ENCODE results near the gene MIGA2. TPM values are rescaled to one million over a fixed set of nuclear protein-coding genes. Genes with fewer than 3 reads are reported as not detected.
A peak's percentile ranks its signal among the peaks of the same experiment; 100 is the strongest.
"Not testable (repeated sequence)": the region's sequence is repeated elsewhere in the genome, so short reads cannot be mapped to it uniquely, and the experiment has no call there.

MIGA2 gene
- total RNA-seq, 2 experiments from 2014 or later = 33.8 to 43.1 TPM

DNA sequence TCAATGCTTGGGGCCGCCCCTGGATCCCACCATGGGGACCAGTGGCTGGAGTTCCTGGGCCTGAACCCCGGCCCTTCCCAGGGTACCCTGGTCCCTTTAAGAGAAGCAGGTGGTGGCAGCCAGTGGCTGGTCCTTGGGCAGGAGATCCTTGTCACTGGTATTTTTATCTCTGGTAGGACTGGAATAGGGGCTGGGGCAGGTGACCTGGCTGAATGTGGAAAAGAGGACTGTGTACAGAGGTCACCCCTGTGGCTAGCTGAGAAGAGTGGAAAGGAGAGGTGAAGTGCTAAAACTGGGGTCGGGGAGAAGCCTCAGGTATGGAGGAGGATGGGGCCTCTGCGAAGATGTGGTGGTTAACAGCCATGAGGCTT lies 67.2 kb downstream of the MIGA2 start:
- Mint-ChIP-seq H3K4me3 (no peak overlapping the region), H3K36me3 (ENCODE audit: low read depth) (no peaks in the 10 kb centered on the region), H3K4me1 (peaks cover 2% of the 10 kb centered on the region), H3K27ac (no peak overlapping the region), H3K9me3 (no peaks in the 10 kb centered on the region), H3K27me3 (no peaks in the 10 kb centered on the region)
- no peak for DNase-seq
- ChIA-PET POLR2A (no interaction called here), CTCF (interaction anchor here (1.0 to 1.4 kb wide), 2 partner anchors 12 to 36 kb away, joined by 3 to 5 read pairs; no protein-coding TSS in a partner anchor)

- H3K9me3 Mint-ChIP-seq = no peaks in the 10 kb centered on the region
- POLR2A ChIA-PET = no interaction called here
- peaks cover 7% of the 10 kb centered on the region for H3K4me1 Mint-ChIP-seq
- DNase-seq = no peak
- no peaks in the 10 kb centered on the region for H3K36me3 Mint-ChIP-seq (ENCODE audit: low read depth)
- CTCF ChIA-PET = interaction anchor here (1.4 kb wide), 1 partner anchor 35 kb away, joined by 3 read pairs; no protein-coding TSS in a partner anchor
- no peak overlapping the region for H3K4me3 Mint-ChIP-seq
- H3K27ac Mint-ChIP-seq = no peak overlapping the region
- H3K27me3 Mint-ChIP-seq = no peaks in the 10 kb centered on the region
These were observed 67.6 kb downstream of the MIGA2 start for GRCh38 chr9:129104051-129104450.

DNA sequence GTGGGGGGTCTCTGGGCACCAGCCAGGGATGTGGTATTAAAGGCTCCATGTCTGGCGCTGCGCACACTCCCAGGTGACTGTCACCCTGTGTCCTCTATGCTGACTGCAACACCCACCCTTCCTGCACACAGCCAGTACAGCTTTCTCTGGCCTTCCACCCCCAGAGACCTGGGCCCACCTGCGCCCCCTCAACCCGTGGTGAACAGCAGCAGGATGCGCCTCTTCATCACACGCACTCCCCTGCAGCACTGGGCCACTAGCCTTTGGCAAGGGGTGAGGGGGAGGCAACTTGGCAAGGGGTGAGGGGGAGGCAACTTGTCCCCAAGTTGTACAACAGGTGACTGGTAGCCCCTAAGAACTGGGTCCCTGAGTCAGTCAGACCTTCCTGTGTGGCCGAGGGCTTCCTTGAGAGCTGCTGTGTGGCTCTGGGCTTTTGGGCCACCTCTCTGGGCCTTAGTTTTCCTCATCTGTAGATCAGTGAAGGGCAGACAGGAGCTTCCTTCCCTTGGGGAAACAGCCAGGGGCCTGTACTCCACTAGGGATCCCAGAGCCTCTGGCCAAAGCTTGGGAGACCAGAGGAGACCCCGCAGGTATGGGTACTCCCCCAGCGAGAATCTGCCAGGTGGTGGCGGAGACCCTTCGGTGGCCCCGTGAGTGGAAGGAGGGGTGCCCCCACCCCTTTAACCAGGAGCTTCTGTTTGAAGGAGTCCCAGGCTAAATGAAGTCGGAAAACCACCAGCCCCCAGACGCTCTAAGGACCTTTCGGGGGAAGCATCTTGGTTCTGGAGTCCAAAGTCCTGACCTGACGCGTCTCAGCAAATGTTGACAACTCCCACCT lies 69.7 kb downstream of the MIGA2 start:
- H3K4me1 Mint-ChIP-seq = peaks cover 13% of the 10 kb centered on the region
- no peak overlapping the region for H3K27ac Mint-ChIP-seq
- H3K9me3 Mint-ChIP-seq = no peaks in the 10 kb centered on the region
- ChIA-PET POLR2A (interaction anchor here (0.5 kb wide), 1 partner anchor 520 kb away, joined by 3 read pairs; the partner anchor contains the start of gene NTMT1), CTCF (interaction anchor here (0.7 kb wide), 1 partner anchor 25 kb away, joined by 3 read pairs; the partner anchor contains the start of gene DOLPP1)
- no peak for DNase-seq
- no peak overlapping the region for H3K4me3 Mint-ChIP-seq
- H3K36me3 Mint-ChIP-seq (ENCODE audit: low read depth) = no peaks in the 10 kb centered on the region
- no peaks in the 10 kb centered on the region for H3K27me3 Mint-ChIP-seq

GRCh38 chr9:129107651-129108050 lies 71.2 kb downstream of the MIGA2 start:
- ChIA-PET POLR2A (no interaction called here), CTCF (interaction anchor here (0.9 to 1.4 kb wide), 3 partner anchors 12 to 31 kb away, joined by 3 to 4 read pairs (median 3); no protein-coding TSS in a partner anchor)
- Mint-ChIP-seq H3K4me1 (peaks cover 20% of the 10 kb centered on the region), H3K9me3 (no peaks in the 10 kb centered on the region), H3K4me3 (no peak overlapping the region), H3K36me3 (ENCODE audit: low read depth) (no peaks in the 10 kb centered on the region), H3K27me3 (no peaks in the 10 kb centered on the region), H3K27ac (peak overlapping the region; percentile 12)
- DNase-seq = no peak

GRCh38 chr9:129108083-129108804 lies 71.8 kb downstream of the MIGA2 start:
- CTCF ChIA-PET = interaction anchor here (1.0 to 1.4 kb wide), 3 partner anchors 13 to 24 kb away, joined by 3 to 4 read pairs (median 3); no protein-coding TSS in a partner anchor
- DNase-seq = no peak
- H3K27me3 Mint-ChIP-seq = no peaks in the 10 kb centered on the region
- POLR2A ChIA-PET = no interaction called here
- H3K9me3 Mint-ChIP-seq = no peaks in the 10 kb centered on the region
- H3K4me1 Mint-ChIP-seq = peaks cover 23% of the 10 kb centered on the region
- H3K27ac Mint-ChIP-seq = no peak overlapping the region
- H3K36me3 Mint-ChIP-seq (ENCODE audit: low read depth) = no peaks in the 10 kb centered on the region
- H3K4me3 Mint-ChIP-seq = peak overlapping the region; percentile 97

- Mint-ChIP-seq H3K27ac (peak overlapping the region; percentile 50), H3K36me3 (ENCODE audit: low read depth) (no peaks in the 10 kb centered on the region), H3K4me1 (peaks cover 28% of the 10 kb centered on the region), H3K9me3 (no peaks in the 10 kb centered on the region), H3K27me3 (no peaks in the 10 kb centered on the region), H3K4me3 (peak overlapping the region; percentile 97)
- ChIA-PET CTCF (interaction anchor here (0.7 to 1.1 kb wide), 3 partner anchors 23 to 85 kb away, joined by 3 to 4 read pairs (median 4); no protein-coding TSS in a partner anchor), POLR2A (no interaction called here)
- DNase-seq = no peak
These were observed 72.5 kb downstream of the MIGA2 start for GRCh38 chr9:129108805-129109536.

DNA sequence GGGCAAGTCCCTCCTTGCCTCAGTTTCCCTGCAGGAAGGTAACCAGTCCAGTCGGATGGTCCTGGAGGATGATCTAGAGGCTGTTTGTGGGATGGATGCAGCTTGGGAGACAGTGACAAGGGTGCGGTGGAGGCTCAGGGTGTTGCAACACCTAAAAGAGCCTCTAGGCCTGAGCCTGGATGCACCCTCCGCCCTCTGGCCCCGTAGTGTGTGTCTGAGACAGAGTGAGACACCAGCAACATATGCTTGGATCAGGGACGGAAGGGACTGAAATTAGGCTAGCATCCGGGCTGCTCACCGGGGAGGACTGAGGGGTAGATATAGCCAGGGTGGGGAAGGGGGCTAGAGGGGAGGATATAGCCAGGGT lies 73.1 kb downstream of the MIGA2 start:
- Mint-ChIP-seq H3K27me3 (no peaks in the 10 kb centered on the region), H3K4me1 (peaks cover 33% of the 10 kb centered on the region), H3K4me3 (peak overlapping the region; percentile 97), H3K36me3 (ENCODE audit: low read depth) (no peaks in the 10 kb centered on the region), H3K27ac (peak overlapping the region; percentile 15), H3K9me3 (no peaks in the 10 kb centered on the region)
- peak; percentile 27 for DNase-seq
- POLR2A ChIA-PET = no interaction called here
- CTCF ChIA-PET = interaction anchor here (0.7 to 1.1 kb wide), 2 partner anchors 66 to 85 kb away, joined by 4 read pairs; no protein-coding TSS in a partner anchor

DNA sequence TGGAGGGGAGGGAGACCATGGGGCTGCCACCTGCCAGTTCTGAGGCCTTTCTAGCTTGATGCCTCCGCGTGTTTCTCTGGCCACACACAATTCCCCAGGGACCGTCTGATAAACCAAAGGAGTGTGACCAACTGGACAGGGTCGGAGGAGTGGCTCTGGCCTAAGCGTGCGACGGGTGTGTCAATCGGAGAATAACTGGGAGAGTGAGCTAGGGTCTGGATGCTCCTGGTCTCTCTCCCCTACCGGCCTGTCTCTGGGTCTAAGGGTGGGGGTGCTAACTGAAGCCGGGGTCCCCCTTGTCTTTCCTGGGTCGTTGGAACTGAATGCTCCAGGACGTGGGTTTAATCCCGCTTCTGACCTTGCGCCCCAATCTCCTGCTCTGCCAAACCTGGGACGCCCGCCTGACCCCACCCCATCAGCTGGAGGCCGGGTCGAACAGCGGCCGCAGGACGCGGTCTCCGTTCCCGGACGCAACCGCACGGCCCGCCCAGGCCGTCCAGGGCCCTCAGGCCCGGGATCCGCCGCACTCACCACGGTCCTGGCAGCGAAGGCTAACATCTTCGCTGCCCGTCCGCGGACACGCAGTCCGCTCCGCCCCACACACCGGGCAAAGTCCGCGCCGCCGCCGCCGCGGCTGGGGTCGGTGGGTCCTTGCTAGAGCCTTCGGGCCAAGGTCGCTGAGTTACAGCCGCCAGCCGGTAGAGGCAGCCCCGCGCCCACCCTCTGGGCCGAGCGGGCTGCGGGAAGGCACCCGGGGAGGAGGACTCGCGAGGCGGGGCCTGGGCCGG lies 73.7 kb downstream of the MIGA2 start:
- Mint-ChIP-seq H3K4me1 (peaks cover 39% of the 10 kb centered on the region), H3K4me3 (peak overlapping the region; percentile 97), H3K9me3 (no peaks in the 10 kb centered on the region), H3K27me3 (no peaks in the 10 kb centered on the region), H3K36me3 (ENCODE audit: low read depth) (peaks cover 2% of the 10 kb centered on the region), H3K27ac (peak overlapping the region; percentile 46)
- CTCF ChIA-PET = interaction anchor here (1.1 kb wide), 1 partner anchor 86 kb away, joined by 4 read pairs; no protein-coding TSS in a partner anchor
- DNase-seq = no peak
- POLR2A ChIA-PET = no interaction called here

- Mint-ChIP-seq H3K4me1 (peaks cover 41% of the 10 kb centered on the region), H3K27ac (peak within 1 kb of the TSS; percentile 97)
- POLR2A ChIA-PET = no interaction called here
These were observed 74.5 kb downstream of the MIGA2 start, which contains the start of the genes CRAT and PTPA for GRCh38 chr9:129110740-129111527. Gene CRAT, minus strand, starts transcription at chr9:129110793. Its CDS starts 284 bp downstream, at chr9:129110509. Gene PTPA, plus strand, starts transcription at chr9:129111415. Its CDS starts 186 bp downstream, at chr9:129111601.

DNA sequence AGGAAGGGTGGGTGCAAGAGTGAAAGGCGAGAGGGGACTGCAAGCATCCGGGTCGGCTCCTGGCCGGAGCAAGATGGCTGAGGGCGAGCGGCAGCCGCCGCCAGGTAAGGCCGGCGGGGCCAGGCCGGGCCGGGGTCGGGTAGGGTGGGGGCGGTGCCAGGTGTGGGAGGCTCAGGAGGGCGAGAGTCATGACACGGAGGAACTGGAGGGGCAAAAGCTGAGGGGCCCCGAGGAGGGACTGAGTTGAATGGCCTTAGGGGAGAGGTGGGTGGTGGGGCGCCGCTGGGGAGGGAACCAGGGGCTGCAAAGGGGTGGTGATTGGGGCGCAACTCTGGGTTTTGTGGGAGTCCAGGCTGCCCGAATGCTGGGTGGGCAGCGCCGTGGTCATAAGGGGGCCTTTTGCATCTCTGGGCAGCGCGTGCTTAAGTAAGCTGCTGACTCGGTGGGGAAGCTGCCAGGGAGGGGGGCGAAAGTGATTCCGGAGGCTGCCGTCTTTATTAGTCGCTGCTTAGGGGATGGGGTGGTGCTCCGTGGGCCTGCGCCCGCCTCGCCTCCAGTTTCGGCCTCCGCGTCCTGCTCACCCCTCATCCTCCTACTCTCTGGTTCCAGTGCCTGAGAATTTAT lies 75.2 kb downstream of the MIGA2 start:
- POLR2A ChIA-PET = no interaction called here
- Mint-ChIP-seq H3K9me3 (no peaks in the 10 kb centered on the region), H3K27ac (peak overlapping the region; percentile 97), H3K27me3 (no peaks in the 10 kb centered on the region), H3K4me1 (peaks cover 41% of the 10 kb centered on the region), H3K36me3 (ENCODE audit: low read depth) (peaks cover 2% of the 10 kb centered on the region), H3K4me3 (peak overlapping the region; percentile 97)
- CTCF ChIA-PET = interaction anchor here (0.6 to 2.6 kb wide), 6 partner anchors 11 to 20 kb away, joined by 3 to 13 read pairs (median 4); no protein-coding TSS in a partner anchor
- peak; percentile 38 for DNase-seq

More at GRCh38 chr9:129110740-129111527, 74.5 kb downstream of the MIGA2 start, which contains the start of the genes CRAT and PTPA:
- H3K27me3 Mint-ChIP-seq = no peaks in the 10 kb centered on the region
- peak; percentile 97 for DNase-seq
- CTCF ChIA-PET = interaction anchor here (0.6 kb wide), 1 partner anchor 18 kb away, joined by 3 read pairs; no protein-coding TSS in a partner anchor
- H3K9me3 Mint-ChIP-seq = no peaks in the 10 kb centered on the region
- peak within 1 kb of the TSS; percentile 97 for H3K4me3 Mint-ChIP-seq
- peaks cover 2% of the 10 kb centered on the region for H3K36me3 Mint-ChIP-seq (ENCODE audit: low read depth)

DNA sequence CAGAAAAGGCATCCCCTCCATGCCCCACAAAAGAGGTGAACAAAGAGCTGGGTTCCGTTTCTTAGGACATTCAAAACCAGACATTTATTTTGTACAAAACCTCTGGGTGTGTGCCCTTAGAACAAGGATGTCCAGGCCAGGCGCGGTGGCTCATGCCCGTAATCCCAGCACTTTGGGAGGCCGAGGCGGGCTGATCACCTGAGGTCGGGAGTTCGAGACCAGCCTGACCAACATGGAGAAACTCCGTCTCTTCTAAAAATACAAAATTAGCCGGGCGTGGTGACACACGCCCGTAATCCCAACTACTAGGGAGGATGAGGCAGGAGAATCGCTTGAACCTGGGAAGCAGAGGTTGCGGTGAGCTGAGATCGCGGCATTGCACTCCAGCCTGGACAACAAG lies 76.1 kb downstream of the MIGA2 start:
- CTCF ChIA-PET = interaction anchor here (1.0 to 2.6 kb wide), 5 partner anchors 13 to 27 kb away, joined by 4 to 13 read pairs (median 7); no protein-coding TSS in a partner anchor
- H3K9me3 Mint-ChIP-seq; H3K27me3 Mint-ChIP-seq; DNase-seq; POLR2A ChIA-PET; H3K36me3 Mint-ChIP-seq (ENCODE audit: low read depth): not testable (repeated sequence)
- Mint-ChIP-seq H3K27ac (peak overlapping the region; percentile 97), H3K4me3 (peak overlapping the region; percentile 97), H3K4me1 (peaks cover 41% of the 10 kb centered on the region)
